Measurements from ENCODE around the gene POLR2A.
A peak's percentile ranks its signal among the peaks of the same experiment; 100 is the strongest.

Gene POLR2A

DNA sequence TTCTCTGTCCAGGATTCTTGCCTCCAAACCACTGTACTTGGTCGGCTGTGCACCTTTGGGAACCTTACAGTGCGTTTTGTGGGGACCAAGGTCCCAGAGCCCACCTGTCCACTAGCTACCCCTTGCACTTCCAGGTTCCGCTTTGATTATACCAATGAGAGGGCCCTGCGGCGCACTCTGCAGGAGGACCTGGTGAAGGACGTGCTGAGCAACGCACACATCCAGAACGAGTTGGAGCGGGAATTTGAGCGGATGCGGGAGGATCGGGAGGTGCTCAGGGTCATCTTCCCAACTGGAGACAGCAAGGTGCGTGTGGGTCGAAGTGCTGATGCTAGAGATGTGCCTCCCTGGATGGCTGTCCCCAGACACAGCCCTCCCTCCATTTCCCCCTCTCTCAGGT is 18.8 kb downstream of the POLR2A start:
- DNase-seq (ENCODE audit: low read depth in 2 of 2), result no peak

DNA sequence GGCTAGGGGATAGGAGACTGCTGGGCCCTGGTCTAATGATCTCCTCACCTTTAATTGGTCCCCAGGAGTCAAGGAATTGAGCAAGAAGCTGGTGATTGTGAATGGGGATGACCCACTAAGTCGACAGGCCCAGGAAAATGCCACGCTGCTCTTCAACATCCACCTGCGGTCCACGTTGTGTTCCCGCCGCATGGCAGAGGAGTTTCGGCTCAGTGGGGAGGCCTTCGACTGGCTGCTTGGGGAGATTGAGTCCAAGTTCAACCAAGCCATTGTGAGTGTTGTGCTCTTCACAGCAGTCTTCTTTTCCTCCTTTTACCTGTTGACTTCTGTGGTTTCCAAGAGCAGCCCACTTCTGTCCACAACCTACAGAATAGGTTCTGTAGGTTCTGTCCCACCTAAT is 19.4 kb downstream of the POLR2A start:
- DNase-seq (ENCODE audit: low read depth in 2 of 2), result no peak

DNA sequence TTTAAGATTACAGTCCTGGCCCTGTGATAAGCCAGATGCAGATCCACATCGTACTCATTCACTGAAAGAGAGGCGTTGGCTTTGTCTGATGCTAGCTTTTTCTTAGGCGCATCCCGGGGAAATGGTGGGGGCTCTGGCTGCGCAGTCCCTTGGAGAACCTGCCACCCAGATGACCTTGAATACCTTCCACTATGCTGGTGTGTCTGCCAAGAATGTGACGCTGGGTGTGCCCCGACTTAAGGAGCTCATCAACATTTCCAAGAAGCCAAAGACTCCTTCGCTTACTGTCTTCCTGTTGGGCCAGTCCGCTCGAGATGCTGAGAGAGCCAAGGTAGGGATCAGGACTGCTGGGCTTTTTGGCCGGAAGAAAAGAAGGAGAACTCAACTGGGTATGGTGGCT is 24.0 kb downstream of the POLR2A start:
- no peak for DNase-seq (ENCODE audit: low read depth in 2 of 2)

DNA sequence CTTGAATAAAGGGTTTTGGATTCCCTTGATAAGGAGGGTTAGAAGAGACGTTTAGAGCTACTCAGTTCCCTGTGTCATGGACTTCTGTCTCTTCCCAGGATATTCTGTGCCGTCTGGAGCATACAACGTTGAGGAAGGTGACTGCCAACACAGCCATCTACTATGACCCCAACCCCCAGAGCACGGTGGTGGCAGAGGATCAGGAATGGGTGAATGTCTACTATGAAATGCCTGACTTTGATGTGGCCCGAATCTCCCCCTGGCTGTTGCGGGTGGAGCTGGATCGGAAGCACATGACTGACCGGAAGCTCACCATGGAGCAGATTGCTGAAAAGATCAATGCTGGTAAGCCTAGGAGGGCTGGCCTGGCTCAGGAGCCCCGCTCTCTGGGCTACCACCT is 24.7 kb downstream of the POLR2A start:
- no peak for DNase-seq (ENCODE audit: low read depth in 2 of 2)

DNA sequence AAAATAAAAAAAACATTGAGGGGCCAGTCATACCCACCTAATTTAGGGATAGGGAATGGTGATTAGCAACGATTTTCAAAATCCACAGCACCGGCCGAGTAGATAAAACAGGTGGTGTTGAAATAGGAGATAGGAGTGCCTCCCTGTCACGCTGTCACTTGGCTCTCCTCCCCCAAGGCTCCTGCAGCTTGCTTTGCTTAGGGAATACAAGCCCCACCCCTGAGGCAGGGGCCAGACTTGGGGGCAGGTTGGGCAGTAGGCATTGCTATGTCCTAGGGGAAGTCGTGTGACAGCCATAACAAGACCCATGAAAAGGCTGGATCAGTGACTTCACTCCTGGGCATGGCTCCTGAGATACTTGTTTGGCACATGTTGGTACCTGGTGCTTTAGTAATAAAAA is 25.8 kb downstream of the POLR2A start:
- DNase-seq (ENCODE audit: low read depth in 2 of 2), result no peak

DNA sequence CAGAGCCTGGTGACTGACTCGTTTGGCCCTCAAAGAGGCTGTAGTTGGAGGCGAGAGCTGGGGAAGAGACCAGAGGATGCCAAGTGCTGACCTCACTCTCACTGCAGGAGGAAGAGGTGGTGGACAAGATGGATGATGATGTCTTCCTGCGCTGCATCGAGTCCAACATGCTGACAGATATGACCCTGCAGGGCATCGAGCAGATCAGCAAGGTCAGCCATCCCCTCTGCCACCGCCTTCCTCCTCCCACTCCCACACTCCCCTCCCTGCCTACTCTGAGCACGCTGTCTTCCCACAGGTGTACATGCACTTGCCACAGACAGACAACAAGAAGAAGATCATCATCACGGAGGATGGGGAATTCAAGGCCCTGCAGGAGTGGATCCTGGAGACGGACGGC is 26.9 kb downstream of the POLR2A start:
- no peak for DNase-seq (ENCODE audit: low read depth in 2 of 2)

DNA sequence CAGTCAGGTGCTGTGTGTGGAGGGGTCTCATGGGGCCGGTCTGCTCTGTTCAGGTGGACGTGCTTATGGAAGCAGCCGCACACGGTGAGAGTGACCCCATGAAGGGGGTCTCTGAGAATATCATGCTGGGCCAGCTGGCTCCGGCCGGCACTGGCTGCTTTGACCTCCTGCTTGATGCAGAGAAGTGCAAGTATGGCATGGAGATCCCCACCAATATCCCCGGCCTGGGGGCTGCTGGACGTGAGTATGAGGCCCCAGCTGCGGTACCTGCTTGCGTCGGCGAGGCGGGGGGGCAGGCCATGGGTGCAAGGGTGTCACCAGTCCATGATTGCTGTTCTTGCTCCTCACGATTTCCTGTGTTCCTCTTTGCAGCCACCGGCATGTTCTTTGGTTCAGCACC is 27.9 kb downstream of the POLR2A start:
- no peak for DNase-seq (ENCODE audit: low read depth in 2 of 2)

DNA sequence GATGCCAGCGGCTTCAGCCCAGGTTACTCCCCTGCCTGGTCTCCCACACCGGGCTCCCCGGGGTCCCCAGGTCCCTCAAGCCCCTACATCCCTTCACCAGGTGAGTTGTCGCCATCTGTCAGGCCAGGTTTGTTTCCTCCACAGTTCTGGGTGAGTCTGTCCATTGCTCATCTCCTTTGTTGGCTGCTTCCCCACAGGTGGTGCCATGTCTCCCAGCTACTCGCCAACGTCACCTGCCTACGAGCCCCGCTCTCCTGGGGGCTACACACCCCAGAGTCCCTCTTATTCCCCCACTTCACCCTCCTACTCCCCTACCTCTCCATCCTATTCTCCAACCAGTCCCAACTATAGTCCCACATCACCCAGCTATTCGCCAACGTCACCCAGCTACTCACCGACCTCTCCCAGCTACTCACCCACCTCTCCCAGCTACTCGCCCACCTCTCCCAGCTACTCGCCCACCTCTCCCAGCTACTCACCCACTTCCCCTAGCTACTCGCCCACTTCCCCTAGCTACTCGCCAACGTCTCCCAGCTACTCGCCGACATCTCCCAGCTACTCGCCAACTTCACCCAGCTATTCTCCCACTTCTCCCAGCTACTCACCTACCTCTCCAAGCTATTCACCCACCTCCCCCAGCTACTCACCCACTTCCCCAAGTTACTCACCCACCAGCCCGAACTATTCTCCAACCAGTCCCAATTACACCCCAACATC is 28.8 kb downstream of the POLR2A start:
- DNase-seq (ENCODE audit: low read depth in 2 of 2), result no peak

DNA sequence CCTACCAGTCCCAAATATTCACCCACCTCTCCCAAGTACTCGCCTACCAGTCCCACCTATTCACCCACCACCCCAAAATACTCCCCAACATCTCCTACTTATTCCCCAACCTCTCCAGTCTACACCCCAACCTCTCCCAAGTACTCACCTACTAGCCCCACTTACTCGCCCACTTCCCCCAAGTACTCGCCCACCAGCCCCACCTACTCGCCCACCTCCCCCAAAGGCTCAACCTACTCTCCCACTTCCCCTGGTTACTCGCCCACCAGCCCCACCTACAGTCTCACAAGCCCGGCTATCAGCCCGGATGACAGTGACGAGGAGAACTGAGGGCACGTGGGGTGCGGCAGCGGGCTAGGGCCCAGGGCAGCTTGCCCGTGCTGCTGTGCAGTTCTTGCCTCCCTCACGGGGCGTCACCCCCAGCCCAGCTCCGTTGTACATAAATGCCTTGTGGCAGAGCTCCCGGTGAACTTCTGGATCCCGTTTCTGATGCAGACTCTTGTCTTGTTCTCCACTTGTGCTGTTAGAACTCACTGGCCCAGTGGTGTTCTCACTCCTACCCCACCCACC is 29.8 kb downstream of the POLR2A start:
- no peak for DNase-seq (ENCODE audit: low read depth in 2 of 2)

DNA sequence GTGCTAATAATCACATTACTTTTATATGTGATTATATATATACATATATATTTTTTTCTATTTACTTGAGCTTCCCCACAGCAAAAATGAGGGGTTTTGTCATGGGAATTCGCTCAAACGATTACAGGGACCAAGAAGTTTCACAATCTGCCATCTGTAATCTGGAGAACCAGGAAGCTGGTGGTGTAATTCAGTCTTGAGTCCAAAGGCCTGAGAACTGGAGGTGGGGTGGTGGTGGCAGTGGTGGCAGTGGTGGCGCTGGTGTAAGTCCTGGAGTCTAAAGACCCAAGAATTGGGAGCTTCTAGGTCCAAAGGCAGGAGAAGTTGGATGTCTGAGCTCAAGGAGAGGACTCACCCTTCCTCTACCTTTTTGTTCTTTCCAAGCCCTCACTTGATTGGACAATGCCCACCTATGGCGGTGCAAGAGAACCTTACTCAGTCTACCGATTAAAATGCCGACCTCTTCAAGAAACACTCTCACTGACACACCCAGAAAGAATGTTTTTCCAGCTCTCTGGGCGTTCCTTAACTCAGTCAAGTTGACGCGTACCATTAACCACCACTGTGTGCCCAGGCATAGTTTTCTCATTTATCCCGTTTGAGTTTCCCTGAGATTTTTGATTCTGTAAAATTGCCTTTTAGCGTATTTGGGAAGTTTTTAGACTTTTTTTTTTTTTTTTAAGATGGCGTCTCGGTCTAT is 31.9 kb downstream of the POLR2A start:
- no peak for DNase-seq (ENCODE audit: low read depth in 2 of 2)

DNA sequence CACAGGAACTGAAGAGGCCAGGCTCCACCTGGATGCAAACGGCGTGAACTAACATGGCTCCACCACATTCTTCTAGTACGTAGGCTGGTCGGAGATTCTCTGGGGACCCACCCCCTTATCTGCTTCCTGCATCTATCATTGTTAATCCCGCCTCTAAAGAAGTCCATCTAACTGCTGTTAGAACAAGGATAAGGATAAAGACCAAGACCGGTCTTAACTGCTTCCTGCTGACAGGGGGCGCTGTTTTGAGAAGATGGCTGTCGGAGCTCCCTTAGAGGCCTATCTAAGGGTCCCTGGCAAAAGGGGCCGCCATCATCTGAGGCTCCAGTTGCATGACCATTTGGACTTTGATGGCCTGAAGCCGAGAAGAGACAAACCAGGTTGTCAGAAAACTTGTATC is 38.9 kb downstream of the POLR2A start:
- DNase-seq (ENCODE audit: low read depth in 2 of 2), result peak in 1 of 2 donors; percentile 33

DNA sequence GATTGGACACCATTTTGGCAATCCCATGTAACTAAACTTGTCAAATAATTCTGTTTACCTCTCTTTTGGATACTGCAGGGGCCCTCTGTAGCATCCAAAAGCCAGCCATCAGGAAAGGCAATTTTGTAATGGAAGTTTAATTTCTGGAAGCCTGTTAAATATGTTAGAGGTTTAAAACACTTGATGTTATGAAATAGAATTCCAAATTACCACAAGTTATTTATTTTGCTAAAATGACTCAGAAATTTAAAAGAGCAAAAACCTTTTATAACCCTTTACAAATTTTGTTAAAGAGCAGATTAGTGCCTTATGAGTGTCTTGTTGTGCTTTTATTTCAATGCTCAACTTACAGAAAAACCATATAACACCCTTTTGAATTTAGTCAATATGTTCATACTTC is 44.7 kb downstream of the POLR2A start:
- DNase-seq (ENCODE audit: low read depth in 2 of 2), result no peak

DNA sequence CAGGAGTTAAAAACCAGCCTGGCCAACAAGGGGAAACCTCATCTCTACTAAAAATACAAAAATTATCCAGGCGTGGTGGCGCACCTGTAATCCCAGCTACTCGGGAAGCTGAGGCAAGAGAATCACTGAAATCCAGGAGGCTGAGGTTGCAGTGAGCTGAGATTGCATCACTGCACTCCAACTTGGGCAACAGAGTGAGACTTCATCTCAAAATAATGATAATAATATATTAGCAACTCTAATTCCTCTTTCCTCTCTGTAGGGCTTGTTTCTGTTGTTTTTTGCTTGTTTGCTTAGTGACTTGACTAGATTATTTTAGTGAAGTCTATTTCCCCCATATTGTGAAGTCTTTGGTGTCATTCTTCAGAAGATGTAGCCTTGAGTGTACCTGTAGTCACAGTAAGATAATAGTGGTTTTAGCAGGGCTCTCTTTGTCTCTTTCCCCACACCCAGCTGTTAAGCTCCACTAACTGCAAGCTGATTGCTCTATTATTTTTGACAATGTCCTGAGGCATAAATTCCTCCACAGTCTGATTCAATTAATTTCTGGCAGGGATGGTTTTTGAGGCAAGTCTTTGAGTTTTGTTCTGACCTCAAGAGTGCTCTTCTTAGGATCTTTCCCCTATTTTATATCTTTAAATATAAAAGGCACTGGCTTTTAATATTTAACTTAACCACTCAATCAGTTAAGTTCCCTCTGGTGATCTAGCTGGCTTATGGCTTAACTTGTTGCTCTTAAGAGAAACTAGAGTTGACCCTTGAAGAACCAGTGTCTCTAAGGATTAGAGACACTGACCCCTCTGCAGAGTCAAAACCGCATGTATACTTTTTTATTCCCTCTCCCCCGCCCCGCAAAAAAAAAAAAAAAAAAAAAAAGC is 46.1 kb downstream of the POLR2A start:
- no peak for DNase-seq (ENCODE audit: low read depth in 2 of 2)

DNA sequence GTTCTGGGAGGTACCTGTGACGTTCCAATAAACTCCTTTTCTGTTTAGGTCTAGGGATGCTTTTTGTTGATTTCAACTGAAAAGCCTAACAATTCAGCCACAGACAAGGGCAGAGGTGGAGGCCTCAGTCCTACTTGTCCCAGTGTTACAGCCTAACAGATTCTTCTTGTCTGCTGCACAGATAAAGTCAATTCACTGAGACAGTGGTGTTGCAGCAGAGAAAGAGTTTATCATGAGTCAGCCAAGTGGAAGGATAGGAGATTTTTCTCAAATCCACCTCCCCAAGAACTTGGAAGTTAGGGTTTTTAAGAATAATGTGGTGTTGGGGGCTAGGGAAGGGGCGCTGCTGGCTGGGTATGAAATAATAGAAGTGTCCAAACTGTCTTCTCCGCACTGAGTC is 53.9 kb downstream of the POLR2A start:
- DNase-seq (ENCODE audit: low read depth in 2 of 2), result no peak

DNA sequence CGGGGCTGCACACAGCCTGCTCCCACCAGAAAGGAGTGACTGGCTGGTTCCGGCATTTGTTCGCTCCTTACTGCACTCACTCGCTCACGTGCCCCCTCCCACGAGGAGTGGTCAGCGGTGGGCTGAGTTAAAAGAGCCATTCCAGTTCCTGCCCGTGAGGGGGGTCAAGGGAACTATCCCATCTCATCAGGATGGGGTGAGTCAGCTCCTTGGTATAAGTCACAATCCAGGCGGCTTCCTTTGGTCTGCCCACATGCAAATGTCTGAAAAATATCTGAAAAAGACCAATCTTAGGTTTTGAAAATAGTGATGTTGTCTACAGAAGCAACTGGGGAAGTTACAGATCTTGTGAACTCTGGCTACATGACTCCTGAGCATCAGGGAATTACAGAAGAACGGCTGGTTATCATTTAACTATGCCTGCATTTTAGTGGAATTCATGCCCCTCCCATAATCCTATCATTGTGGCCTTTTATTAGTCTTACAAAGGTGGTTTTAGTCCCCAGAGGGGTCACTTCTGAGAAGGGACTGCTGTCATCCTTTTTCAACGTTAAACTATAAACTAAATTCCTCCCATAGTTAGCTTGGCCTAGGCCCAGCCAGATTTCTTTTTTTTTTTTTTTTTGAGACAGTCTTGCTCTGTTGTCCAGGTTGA is 54.9 kb downstream of the POLR2A start:
- DNase-seq (ENCODE audit: low read depth in 2 of 2), result no peak

DNA sequence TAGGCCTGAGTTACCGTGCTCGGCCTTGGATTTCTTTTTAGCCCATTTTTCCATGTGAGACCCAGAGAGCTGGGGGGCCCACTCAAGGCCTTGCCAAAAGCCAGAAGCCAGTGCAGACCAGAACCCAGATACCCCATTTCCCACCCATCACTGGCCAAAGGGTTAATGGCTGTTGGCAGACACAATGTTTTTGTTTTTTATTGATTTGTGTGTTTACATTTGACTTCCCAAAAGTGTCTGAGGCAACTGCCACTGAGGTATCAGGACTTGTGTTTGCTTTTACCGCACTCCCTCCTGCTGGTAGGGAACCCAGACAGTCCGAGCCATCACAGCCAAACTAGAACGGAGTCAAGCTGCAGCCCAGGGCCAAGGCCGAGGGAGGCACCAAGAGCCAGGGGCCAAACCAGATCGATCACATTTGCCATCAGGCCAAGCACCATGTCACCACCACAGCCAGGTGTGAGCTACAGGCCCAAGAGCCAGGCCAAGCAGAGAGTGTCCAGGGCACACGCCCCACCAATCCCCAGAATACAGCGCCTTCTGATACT is 57.0 kb downstream of the POLR2A start:
- no peak for DNase-seq (ENCODE audit: low read depth in 2 of 2)

DNA sequence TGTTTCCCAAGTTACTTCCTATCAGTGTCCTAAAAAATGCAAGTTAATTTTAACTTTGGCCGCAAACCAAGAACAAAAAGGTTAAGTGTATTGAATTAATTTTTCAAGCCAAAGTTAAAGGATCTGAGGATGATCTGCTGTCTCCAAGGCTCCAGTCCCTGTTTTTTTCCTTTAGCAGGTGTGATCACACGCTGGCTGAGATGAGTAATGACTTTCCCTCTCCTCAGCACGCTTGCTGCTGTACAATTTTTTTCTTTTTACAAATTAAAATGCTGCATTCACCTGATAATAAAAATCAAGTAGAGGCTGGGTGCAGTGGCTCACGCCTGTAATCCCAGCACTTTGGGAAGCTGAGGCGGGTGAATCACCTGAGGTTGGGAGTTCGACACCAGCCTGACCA is 60.7 kb downstream of the POLR2A start:
- no peak for DNase-seq (ENCODE audit: low read depth in 2 of 2)

DNA sequence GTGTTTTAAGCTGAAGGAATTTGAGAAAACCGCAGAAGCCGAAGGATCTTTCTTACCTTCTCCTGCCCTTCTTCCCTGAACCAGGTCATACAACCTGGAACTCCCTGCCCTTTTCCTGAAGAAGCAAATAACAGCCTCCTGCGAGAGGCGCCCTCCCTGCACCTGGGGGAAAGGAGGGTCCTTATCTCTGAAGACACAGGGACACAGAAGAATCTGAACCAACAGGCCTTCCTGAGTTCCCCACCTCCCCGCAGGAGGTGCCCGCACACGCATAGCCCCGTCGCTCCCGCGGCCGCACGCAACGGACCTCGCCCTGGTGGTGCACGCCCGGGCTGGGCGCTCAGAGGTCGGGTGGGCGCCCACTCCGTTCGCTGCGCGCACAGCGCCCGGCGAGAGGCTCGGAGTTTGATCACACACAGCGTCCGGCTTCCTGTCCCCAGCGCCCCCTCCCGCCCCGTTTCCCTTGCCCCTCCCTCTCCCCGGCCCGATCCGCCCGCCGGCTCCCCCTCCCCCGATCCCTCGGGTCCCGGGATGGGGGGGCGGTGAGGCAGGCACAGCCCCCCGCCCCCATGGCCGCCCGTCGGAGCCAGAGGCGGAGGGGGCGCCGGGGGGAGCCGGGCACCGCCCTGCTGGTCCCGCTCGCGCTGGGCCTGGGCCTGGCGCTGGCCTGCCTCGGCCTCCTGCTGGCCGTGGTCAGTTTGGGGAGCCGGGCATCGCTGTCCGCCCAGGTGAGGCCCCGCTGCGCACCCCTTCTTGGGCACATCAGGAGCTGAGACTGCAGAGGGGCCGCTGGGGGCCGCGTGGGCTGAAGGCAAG is 64.6 kb downstream of the POLR2A start, which contains the start of gene TNFSF12:
Gene TNFSF12, plus strand, starts transcription at position 474 of the 816 bp plus-strand sequence. Its CDS starts 96 bp downstream, at position 570.
- DNase-seq (ENCODE audit: low read depth in 2 of 2), result peak in 1 of 2 donors; percentile 42
